Cerebellar cortex (tissue), 1 donor: ENCODE results near the gene CCDC61.

Experiments
- DNase-seq: peaks from one replicate; pipeline ENCODE4 v3.0.0-alpha.2; 2015; ENCODE audit warnings: low spot score

CCDC61 gene

GRCh38 chr19:46042252-46042883, 47.1 kb downstream of the CCDC61 start:
- DNase-seq: no peak

GRCh38 chr19:46043519-46043918, 48.3 kb downstream of the CCDC61 start:
- DNase-seq: no peak

- no peak for DNase-seq
These were observed 54.3 kb downstream of the CCDC61 start for GRCh38 chr19:46049597-46049996.

GRCh38 chr19:46052896-46053295, 57.6 kb downstream of the CCDC61 start:
- DNase-seq: no peak

- no peak for DNase-seq
These were observed 61.3 kb downstream of the CCDC61 start for GRCh38 chr19:46056536-46056935.

GRCh38 chr19:46058778-46059177, 63.5 kb downstream of the CCDC61 start:
- DNase-seq: no peak

- no peak for DNase-seq
These were observed 64.7 kb downstream of the CCDC61 start for GRCh38 chr19:46060012-46060411.

- DNase-seq: no peak
These were observed 67.9 kb downstream of the CCDC61 start for GRCh38 chr19:46063201-46063600.

GRCh38 chr19:46065486-46066071, 70.3 kb downstream of the CCDC61 start:
- no peak for DNase-seq

GRCh38 chr19:46066471-46066870, 71.2 kb downstream of the CCDC61 start:
- no peak for DNase-seq

- DNase-seq: no peak
These were observed 72.4 kb downstream of the CCDC61 start for GRCh38 chr19:46067691-46068090.
